GM12878 (cell line): ENCODE data around the gene HAUS1. TPM values are rescaled to one million over a fixed set of nuclear protein-coding genes. Genes with fewer than 3 reads are reported as not detected.

Experiments used
- ATAC-seq: fragments of 200-7000 bp; cut with Tn5 transposase; 3 replicates; pipeline ENCODE4 v1.9.1; 2020; ENCODE audit warnings: mild to moderate bottlenecking, moderate library complexity
- BruUV-seq: library from RNA; stranded (reverse); fragments of 400-500 nt; replicated peaks from 2 replicates; lab custom pipeline; 2021; lab: Mats Ljungman, UMichigan
- CTCF ChIA-PET: fragments of 300-600 bp; sonication (Branson Sonifier 250); formaldehyde crosslinking; extraction: SDS; loops from one replicate; lab custom pipeline; 2021; ENCODE audit warnings: inconsistent platforms; lab: Yijun Ruan, JAX
- POLR2A ChIA-PET: fragments of 350-600 bp; formaldehyde crosslinking; extraction: SDS; loops from one replicate; lab custom pipeline; 2021; ENCODE audit warnings: inconsistent platforms; lab: Charles Lee
- RAD21 ChIA-PET: fragments of 300-600 bp; sonication (Branson Sonifier 250); formaldehyde crosslinking; loops from one replicate; lab custom pipeline; 2023; ENCODE audit warnings: antibody characterized with exemption; ENCODE audit not compliant: unreplicated experiment; lab: Charles Lee
- SMC1A ChIA-PET: fragments of 300-600 bp; sonication (Branson Sonifier 250); formaldehyde crosslinking; loops from one replicate; lab custom pipeline; 2023; ENCODE audit not compliant: unreplicated experiment, uncharacterized antibody; lab: Charles Lee
- DNase-seq: peaks from one replicate; pipeline ENCODE4 v3.0.0-alpha.2; 2011; ENCODE audit warnings: low read depth, low spot score
- FAIRE-seq: peaks from 3 replicates; lab custom pipeline; 2011; peaks lifted over from hg19 to GRCh38; lab: Jason Lieb, UNC
- H2AFZ ChIP-seq: 2 replicates; pipeline ENCODE4 v1.6.0; 2011; ENCODE audit warnings: low read depth, low read length, control low read depth; ENCODE audit not compliant: control insufficient read depth
- H3K27ac ChIP-seq: 2 replicates; pipeline ENCODE4 v1.5.1; 2011; ENCODE audit warnings: control low read depth; ENCODE audit not compliant: control insufficient read depth, insufficient read depth
- H3K27me3 ChIP-seq, 2 experiments: replicated peaks in 1 of 2; 2 replicates each; pipeline versions ENCODE4 v1.6.0 to v1.6.1; 2011; ENCODE audit warnings: low read length in 1 of 2; ENCODE audit not compliant: control insufficient read depth in 2 of 2, insufficient read depth in 2 of 2
- H3K36me3 ChIP-seq, 2 experiments: 2 replicates each; pipeline ENCODE4 v1.5.1; 2011; ENCODE audit warnings: low read length in 1 of 2; ENCODE audit not compliant: control insufficient read depth in 2 of 2, insufficient read depth in 2 of 2
- H3K4me1 ChIP-seq: 2 replicates; pipeline ENCODE4 v1.6.1; 2011; ENCODE audit warnings: mild to moderate bottlenecking, low read length, moderate library complexity, mixed read lengths; ENCODE audit not compliant: control insufficient read depth, insufficient read depth
- H3K4me2 ChIP-seq: 2 replicates; pipeline ENCODE4 v1.6.0; 2011; ENCODE audit warnings: control low read depth; ENCODE audit not compliant: control insufficient read depth, insufficient read depth
- H3K4me3 ChIP-seq: fragments of 200-600 bp; sonication (generic); 2 replicates; pipeline ENCODE4 v1.5.1; 2016
- H3K79me2 ChIP-seq: 2 replicates; pipeline ENCODE4 v1.6.0; 2011; ENCODE audit warnings: low read length; ENCODE audit not compliant: control insufficient read depth, insufficient read depth
- H3K9ac ChIP-seq: 2 replicates; pipeline ENCODE4 v1.8.0; 2011; ENCODE audit warnings: low read length, control low read depth, mixed read lengths; ENCODE audit not compliant: control insufficient read depth, insufficient read depth
- H3K9me3 ChIP-seq: replicated peaks from 3 replicates; pipeline ENCODE4 v1.5.1; 2011; ENCODE audit warnings: mild to moderate bottlenecking, low read length; ENCODE audit not compliant: control insufficient read depth, insufficient read depth
- H4K20me1 ChIP-seq: 2 replicates; pipeline ENCODE4 v1.6.0; 2011; ENCODE audit not compliant: control insufficient read depth, insufficient read depth
- BCL11A ChIP-seq: IDR thresholded peaks from 2 replicates; pipeline ENCODE4 v1.6.1; 2011; ENCODE audit warnings: low read depth, low read length
- BHLHE40 ChIP-seq, 2 experiments: fragments of 450-650 bp in 1 of 2; IDR thresholded peaks; 2 replicates each; pipeline ENCODE4 v1.6.1; 2011 to 2017; ENCODE audit warnings: low read depth in 2 of 2, borderline replicate concordance in 1 of 2, improper control_type of control experiment in 1 of 2, low read length in 1 of 2, mild to moderate bottlenecking in 1 of 2
- BRCA1 ChIP-seq: IDR thresholded peaks from 2 replicates; pipeline ENCODE4 v1.6.1; 2011; ENCODE audit warnings: low read depth, low read length, improper control_type of control experiment
- EZH2 ChIP-seq: IDR thresholded peaks from 2 replicates; pipeline ENCODE4 v1.6.1; 2012; ENCODE audit warnings: low read depth, mild to moderate bottlenecking, control low read depth, inconsistent platforms, low read length, borderline replicate concordance; ENCODE audit not compliant: control insufficient read depth
- FOS ChIP-seq: IDR thresholded peaks from 3 replicates; pipeline ENCODE4 v1.6.1; 2011; ENCODE audit warnings: borderline replicate concordance; ENCODE audit not compliant: insufficient read length; ENCODE audit errors: extremely low read depth
- HDAC2 ChIP-seq: fragments of 200-600 bp; sonication (generic); IDR thresholded peaks from 2 replicates; pipeline ENCODE4 v1.6.1; 2017
- IKZF1 ChIP-seq: fragments of 450-650 bp; conservative IDR thresholded peaks from 2 replicates; pipeline ENCODE4 v1.6.1; 2017; ENCODE audit warnings: antibody characterized with exemption, mild to moderate bottlenecking
- NFIC ChIP-seq: IDR thresholded peaks from 2 replicates; pipeline ENCODE4 v1.6.1; 2012; ENCODE audit warnings: low read depth, mild to moderate bottlenecking, inconsistent platforms, low read length, moderate library complexity
- PAX8 ChIP-seq: fragments of 450-650 bp; IDR thresholded peaks from 2 replicates; pipeline ENCODE4 v1.6.1; 2017; ENCODE audit warnings: mild to moderate bottlenecking, moderate library complexity
- PBX3 ChIP-seq: IDR thresholded peaks from 2 replicates; pipeline ENCODE4 v1.6.1; 2011; ENCODE audit warnings: mild to moderate bottlenecking, low read depth, low read length, moderate library complexity; ENCODE audit not compliant: insufficient replicate concordance
- TAF1 ChIP-seq: IDR thresholded peaks from 2 replicates; pipeline ENCODE4 v1.6.1; 2011; ENCODE audit warnings: mild to moderate bottlenecking, low read depth, low read length, borderline replicate concordance
- ZNF207 ChIP-seq: fragments of 450-650 bp; IDR thresholded peaks from 2 replicates; pipeline ENCODE4 v1.6.1; 2014; ENCODE audit warnings: antibody characterized with exemption, mild to moderate bottlenecking, borderline replicate concordance
- WGBS: methylation state at CpG from one replicate; pipeline ENCODE4 v1.1.6; 2016; ENCODE audit warnings: low lambda C conversion rate; ENCODE audit not compliant: insufficient replicate concordance, insufficient coverage; ENCODE audit errors: missing lambda C conversion rate; 5-methylcytosine and 5-hydroxymethylcytosine counted together
- in situ Hi-C: fragments of 300-500 bp; cut with MboI; formaldehyde crosslinking; loops from 9 replicates; pipeline ENCODE4 v1.14.3; 2018; ENCODE audit warnings: mixed read lengths
- intact Hi-C: fragments of 100-400 bp; cut with micrococcal nuclease; formaldehyde crosslinking; loops from one replicate; pipeline ENCODE4 v1.14.2; 2022; ENCODE audit not compliant: unreplicated experiment
- polyA plus RNA-seq, 11 experiments: library from polyadenylated mRNA; depleted of rRNA in 4 of 11; unstranded in 6 of 11; stranded (reverse) in 5 of 11; fragments of >200 nt; fragmentation: Nextera tagmentation in 4 of 11; fragmentation: Illumina TruSeq in 1 of 11; extraction: Ambion mirVana in 4 of 11; extraction: Trizol in 1 of 11; gene quantifications; 1 replicate in 1 of 11; 2 replicates in 10 of 11; pipeline versions ENCODE4 v1.2.1 to v1.2.3, GENCODE V29; 2011 to 2016; ENCODE audit warnings: inconsistent platforms in 2 of 11, missing spikeins in 2 of 11, low read depth in 1 of 11
- total RNA-seq, 4 experiments: library from RNA; depleted of rRNA in 3 of 4; stranded (reverse); fragments of >200 nt in 3 of 4; fragmentation: Illumina TruSeq in 1 of 4; extraction: Trizol in 1 of 4; gene quantifications; 2 replicates each; pipeline versions ENCODE4 v1.2.1 to v1.2.3, GENCODE V29; 2013 to 2021
- TF ChIP-seq, protein P1 (sequence below): fragments of 450-650 bp; IDR thresholded peaks from 2 replicates; pipeline ENCODE4 v1.6.1; 2017; ENCODE audit warnings: mild to moderate bottlenecking, moderate library complexity
- TF ChIP-seq, protein P2 (sequence below): fragments of 450-650 bp; IDR thresholded peaks from 2 replicates; pipeline ENCODE4 v1.6.1; 2014; ENCODE audit warnings: mild to moderate bottlenecking
- TF ChIP-seq, protein P3 (sequence below): IDR thresholded peaks from 2 replicates; pipeline ENCODE4 v1.6.1; 2012; ENCODE audit warnings: low read depth, low read length, improper control_type of control experiment
- TF ChIP-seq, protein P4 (sequence below): fragments of 450-650 bp; IDR thresholded peaks from 2 replicates; pipeline ENCODE4 v1.6.1; 2017; ENCODE audit warnings: antibody characterized with exemption, mild to moderate bottlenecking, moderate library complexity

HAUS1 gene
- total and polyA plus RNA-seq, 10 of the 15 experiments (the other 5 are each of a cell fraction or from before 2014, with no cell fraction given) = 41.2 to 182 (median 91.9) TPM

- Histone ChIP-seq H3K4me2 (no peak overlapping the region), H3K4me3 (no peak overlapping the region), H3K36me3 (peaks cover 0 to 8% of the 10 kb centered on the region in 2 experiments; a peak in 2 of 4 replicates), H2AFZ (no peak overlapping the region), H3K4me1 (no peaks in the 10 kb centered on the region), H4K20me1 (no peaks in the 10 kb centered on the region), H3K9me3 (no peaks in the 10 kb centered on the region), H3K27ac (no peak overlapping the region), H3K27me3 (no peaks in the 10 kb centered on the region), H3K9ac (no peak overlapping the region), H3K79me2 (peaks cover 8% of the 10 kb centered on the region)
- in situ Hi-C loops (no loop called here), intact Hi-C loops (no loop called here)
- ChIA-PET CTCF (no interaction called here), RAD21 (no interaction called here), SMC1A (no interaction called here)
- DNase-seq (no peak), FAIRE-seq (no peak)
- BruUV-seq = no TSS peak
- whole genome bisulfite sequencing = 98% methylated on average over 3 of the region's 5 CpGs
- TF ChIP-seq TAF1 (no peak), BHLHE40 (IDR thresholded peaks at IDR 0.05; ENCODE audit: borderline replicate concordance in 1 of 2, low read depth in 2 of 2, low read length in 1 of 2) (no peak), EZH2 (no peak), BRCA1 (no peak), BCL11A (no peak), HDAC2 (no peak), FOS (no peak), IKZF1 (no peak), PBX3 (no peak), PAX8 (no peak), ZNF207 (no peak), NFIC (no peak)
- TF ChIP-seq, protein P1, sequence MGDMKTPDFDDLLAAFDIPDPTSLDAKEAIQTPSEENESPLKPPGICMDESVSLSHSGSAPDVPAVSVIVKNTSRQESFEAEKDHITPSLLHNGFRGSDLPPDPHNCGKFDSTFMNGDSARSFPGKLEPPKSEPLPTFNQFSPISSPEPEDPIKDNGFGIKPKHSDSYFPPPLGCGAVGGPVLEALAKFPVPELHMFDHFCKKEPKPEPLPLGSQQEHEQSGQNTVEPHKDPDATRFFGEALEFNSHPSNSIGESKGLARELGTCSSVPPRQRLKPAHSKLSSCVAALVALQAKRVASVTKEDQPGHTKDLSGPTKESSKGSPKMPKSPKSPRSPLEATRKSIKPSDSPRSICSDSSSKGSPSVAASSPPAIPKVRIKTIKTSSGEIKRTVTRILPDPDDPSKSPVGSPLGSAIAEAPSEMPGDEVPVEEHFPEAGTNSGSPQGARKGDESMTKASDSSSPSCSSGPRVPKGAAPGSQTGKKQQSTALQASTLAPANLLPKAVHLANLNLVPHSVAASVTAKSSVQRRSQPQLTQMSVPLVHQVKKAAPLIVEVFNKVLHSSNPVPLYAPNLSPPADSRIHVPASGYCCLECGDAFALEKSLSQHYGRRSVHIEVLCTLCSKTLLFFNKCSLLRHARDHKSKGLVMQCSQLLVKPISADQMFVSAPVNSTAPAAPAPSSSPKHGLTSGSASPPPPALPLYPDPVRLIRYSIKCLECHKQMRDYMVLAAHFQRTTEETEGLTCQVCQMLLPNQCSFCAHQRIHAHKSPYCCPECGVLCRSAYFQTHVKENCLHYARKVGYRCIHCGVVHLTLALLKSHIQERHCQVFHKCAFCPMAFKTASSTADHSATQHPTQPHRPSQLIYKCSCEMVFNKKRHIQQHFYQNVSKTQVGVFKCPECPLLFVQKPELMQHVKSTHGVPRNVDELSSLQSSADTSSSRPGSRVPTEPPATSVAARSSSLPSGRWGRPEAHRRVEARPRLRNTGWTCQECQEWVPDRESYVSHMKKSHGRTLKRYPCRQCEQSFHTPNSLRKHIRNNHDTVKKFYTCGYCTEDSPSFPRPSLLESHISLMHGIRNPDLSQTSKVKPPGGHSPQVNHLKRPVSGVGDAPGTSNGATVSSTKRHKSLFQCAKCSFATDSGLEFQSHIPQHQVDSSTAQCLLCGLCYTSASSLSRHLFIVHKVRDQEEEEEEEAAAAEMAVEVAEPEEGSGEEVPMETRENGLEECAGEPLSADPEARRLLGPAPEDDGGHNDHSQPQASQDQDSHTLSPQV = no peak
- TF ChIP-seq, protein P2, sequence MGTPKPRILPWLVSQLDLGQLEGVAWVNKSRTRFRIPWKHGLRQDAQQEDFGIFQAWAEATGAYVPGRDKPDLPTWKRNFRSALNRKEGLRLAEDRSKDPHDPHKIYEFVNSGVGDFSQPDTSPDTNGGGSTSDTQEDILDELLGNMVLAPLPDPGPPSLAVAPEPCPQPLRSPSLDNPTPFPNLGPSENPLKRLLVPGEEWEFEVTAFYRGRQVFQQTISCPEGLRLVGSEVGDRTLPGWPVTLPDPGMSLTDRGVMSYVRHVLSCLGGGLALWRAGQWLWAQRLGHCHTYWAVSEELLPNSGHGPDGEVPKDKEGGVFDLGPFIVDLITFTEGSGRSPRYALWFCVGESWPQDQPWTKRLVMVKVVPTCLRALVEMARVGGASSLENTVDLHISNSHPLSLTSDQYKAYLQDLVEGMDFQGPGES = no peak
- TF ChIP-seq, protein P3, sequence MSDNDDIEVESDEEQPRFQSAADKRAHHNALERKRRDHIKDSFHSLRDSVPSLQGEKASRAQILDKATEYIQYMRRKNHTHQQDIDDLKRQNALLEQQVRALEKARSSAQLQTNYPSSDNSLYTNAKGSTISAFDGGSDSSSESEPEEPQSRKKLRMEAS = no peak
- TF ChIP-seq, protein P4, sequence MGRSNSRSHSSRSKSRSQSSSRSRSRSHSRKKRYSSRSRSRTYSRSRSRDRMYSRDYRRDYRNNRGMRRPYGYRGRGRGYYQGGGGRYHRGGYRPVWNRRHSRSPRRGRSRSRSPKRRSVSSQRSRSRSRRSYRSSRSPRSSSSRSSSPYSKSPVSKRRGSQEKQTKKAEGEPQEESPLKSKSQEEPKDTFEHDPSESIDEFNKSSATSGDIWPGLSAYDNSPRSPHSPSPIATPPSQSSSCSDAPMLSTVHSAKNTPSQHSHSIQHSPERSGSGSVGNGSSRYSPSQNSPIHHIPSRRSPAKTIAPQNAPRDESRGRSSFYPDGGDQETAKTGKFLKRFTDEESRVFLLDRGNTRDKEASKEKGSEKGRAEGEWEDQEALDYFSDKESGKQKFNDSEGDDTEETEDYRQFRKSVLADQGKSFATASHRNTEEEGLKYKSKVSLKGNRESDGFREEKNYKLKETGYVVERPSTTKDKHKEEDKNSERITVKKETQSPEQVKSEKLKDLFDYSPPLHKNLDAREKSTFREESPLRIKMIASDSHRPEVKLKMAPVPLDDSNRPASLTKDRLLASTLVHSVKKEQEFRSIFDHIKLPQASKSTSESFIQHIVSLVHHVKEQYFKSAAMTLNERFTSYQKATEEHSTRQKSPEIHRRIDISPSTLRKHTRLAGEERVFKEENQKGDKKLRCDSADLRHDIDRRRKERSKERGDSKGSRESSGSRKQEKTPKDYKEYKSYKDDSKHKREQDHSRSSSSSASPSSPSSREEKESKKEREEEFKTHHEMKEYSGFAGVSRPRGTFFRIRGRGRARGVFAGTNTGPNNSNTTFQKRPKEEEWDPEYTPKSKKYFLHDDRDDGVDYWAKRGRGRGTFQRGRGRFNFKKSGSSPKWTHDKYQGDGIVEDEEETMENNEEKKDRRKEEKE = no peak
- TF ChIP-seq, all 136 proteins: peak for 0
- no peak for ATAC-seq
- POLR2A ChIA-PET = no interaction called here
Observed at GRCh38 chr18:46109386-46109785, 5.2 kb downstream of the HAUS1 start.
